COLO668 (cell line): Measurements from ENCODE around the gene ZCCHC2.
A peak's percentile ranks its signal among the peaks of the same experiment; 100 is the strongest.

Experiments
- DNase-seq: peaks from one replicate; lab custom pipeline; 2025; ENCODE audit not compliant: unreplicated experiment; lab: John Stamatoyannopoulos, UW

The ZCCHC2 gene

GRCh38 chr18:62574776-62575175 is 52.0 kb downstream of the ZCCHC2 start:
- DNase-seq = no peak

GRCh38 chr18:62576271-62576670 is 53.4 kb downstream of the ZCCHC2 start:
- DNase-seq = no peak

GRCh38 chr18:62576845-62577512 is 54.2 kb downstream of the ZCCHC2 start:
- no peak for DNase-seq

DNA sequence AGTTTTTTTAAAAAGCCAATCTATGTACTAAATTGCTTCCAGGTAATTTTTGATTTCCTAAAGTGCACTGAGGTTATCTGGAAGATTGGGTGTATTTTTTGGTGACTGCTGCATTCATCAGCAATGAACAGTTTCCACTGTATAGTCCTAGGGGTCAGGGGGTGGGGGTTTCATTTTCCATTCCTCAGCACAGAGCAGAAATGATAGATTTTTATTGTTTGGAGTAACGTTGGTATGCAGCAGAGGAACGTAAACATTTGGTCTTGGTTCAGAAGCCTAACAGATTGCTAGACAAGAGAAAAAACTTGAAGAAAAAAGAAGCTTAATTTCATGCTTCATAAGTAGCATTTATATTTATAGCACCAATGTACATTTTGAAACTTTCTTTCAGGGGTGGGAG is 54.9 kb downstream of the ZCCHC2 start:
- DNase-seq = no peak

DNA sequence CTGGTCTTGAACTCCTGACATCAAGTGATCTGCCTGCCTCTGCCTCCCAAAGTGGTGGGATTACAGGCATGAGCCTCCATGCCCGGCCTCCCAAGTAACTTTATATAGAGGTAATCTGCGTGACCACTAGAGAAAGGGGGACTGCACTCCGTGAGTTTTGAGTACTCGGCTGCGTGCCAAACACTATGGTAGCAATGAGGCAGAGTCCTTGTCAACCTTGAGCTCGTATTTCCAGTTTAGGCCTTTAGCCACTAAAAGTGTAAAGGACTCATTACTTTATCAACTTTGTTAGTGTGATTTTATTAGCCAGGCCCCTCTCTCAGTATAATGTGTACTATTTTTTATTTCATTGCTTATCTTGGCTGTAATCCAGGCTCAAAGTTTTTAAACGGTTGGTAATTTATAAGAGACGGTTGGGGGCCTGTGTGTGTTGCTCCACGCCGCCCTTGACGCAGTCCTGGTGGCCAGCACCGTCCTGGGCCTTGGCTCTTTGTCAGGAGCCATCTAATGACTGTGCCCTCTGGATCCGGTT is 56.2 kb downstream of the ZCCHC2 start:
- DNase-seq = no peak

GRCh38 chr18:62583376-62583775 is 60.6 kb downstream of the ZCCHC2 start:
- DNase-seq = no peak

GRCh38 chr18:62584241-62585120 is 61.7 kb downstream of the ZCCHC2 start:
- peak; percentile 78 for DNase-seq

- no peak for DNase-seq
Observed at GRCh38 chr18:62585274-62586150, 62.7 kb downstream of the ZCCHC2 start.

DNA sequence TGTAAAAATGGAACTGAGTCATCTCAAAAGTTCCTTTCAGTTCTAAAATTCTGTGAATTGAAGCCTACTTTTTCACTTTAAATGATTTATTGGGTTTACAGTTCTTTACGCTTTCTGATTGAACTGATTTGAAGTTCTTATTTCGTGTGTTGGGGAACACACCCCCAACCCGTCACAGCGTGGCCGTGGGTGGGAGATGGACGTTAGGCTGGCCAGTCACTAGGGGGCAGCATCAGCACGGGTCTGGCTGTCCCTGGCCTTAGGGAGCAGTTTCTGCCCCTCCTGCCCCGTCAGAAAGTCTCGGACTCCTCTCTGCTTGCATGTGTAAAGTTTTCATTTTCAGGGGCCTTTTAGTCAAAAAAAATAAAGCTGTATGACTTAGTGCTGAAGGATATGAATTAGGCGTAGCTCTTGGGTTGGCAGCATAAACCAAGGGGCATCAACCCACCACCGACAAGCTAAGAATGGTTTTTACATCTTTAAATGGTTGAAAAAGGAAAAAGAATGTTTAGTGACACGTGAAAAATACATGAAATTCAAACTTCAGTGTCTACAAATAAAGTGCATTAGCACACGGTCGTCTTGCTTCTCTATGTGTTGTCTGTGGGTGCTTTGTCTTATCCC is 63.4 kb downstream of the ZCCHC2 start:
- DNase-seq = peak; percentile 54

DNA sequence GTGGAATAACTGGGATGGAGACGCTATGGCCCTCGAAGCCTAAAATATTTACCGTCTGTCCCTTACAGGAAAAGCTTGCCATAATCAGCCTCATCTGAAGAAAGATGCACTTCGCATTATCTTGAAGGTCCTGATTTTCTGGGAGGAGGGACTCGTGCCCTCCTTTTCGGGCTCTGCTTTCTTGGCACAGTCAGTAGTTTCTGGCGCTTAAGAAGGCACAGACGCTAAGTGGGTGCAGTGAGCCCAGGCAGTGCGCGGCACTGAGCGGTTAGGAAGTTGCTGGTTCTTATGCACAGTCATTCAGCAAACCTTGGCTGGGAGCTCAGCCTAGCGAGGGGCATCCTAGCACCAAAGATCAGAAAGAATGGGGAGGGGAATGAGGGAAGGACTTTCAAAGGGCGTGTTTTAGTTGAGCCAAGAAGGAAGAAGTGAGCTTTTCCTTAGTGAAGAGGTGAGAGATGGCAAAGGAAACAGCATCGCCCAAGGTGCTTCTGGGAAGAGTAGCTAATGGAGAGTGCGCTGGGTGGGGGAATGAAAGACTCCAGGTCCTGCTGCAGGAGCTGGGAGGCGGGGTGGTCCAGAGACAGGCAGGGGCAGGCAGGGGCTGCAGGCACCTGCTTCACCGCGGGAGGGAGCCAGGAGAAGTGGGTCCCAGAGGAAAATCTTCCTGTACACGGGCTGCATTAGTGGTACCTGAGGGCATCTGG is 64.1 kb downstream of the ZCCHC2 start:
- no peak for DNase-seq

DNA sequence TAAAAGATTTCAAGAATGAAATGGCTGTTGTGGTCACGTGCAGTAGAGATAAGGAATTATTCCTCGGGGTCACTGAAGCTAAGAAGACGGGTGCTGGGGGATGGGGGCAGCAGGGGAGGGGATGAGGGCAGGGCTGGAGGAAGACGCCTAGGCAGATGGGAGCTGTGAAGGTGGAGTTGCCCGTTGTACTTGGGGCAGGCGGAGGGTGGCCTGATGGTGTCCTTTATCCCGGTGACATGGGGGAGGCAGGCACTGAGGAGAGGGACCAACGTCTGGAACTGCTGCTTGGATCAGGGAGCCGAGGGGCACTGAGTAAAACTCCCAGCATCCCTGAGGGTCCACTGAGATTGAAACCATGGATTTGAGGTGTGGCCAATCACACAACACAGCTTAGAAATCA is 64.9 kb downstream of the ZCCHC2 start:
- no peak for DNase-seq

- DNase-seq = no peak
Observed at GRCh38 chr18:62588217-62588616, 65.4 kb downstream of the ZCCHC2 start.

DNA sequence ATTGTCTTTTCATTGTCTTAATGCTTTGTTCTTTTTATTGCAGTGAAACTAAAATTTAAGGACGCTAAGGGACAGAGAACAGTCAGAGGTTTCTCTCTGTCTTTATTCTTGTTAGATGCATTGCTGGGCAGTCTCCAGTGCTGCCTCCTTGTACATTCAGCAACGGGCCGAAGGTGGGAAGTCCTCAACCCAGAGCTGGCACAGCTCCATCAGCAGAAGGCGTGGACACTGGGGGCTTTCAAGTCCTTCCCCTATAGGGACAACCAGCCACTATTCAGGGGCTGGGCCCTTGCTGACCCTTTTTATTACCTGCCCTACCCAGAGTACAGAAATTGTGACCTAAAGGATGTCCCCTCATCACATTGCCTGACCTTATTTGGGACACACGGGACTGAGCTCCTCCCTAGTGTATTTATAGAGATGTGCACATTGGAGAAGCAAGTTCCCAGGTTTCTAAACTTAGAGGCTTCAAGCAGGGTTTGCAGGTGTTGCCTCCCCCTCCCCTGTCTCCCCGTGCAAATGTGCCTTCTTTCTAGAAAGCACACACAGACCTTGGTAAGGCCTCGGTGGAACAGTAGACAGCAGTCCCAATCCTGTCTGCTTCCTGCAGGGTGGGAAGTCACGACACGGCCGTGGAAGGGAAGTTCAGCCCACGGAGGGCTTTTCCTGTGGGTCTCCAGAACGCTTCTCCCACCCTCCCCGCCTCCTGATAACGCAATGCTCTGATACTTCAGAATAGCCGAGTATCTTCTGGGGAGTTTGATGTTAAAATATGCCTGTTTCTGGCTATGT is 68.2 kb downstream of the ZCCHC2 start:
- DNase-seq = no peak

GRCh38 chr18:62596145-62597005 is 73.5 kb downstream of the ZCCHC2 start:
- peak; percentile 44 for DNase-seq

GRCh38 chr18:62601871-62602270 is 79.0 kb downstream of the ZCCHC2 start:
- DNase-seq = no peak

DNA sequence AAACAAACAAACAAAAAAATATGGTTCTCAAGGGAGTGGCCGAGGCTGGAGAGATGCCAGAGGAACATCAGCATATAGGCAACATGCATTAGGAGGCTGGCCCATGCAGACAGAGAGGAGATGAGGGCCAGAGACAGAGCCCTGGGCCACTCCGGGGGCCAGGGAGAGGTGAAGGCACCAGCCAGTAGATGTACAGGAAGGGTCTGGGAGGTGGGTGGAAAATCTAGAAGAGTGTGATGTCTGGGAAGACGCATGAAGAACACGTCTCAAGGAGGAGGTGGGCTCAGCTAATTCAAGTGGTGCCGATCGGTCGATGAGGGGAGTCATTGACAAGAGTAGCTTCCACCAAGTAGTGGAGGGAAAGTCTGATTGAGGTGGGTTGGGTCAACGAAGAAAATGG is 79.9 kb downstream of the ZCCHC2 start:
- no peak for DNase-seq

DNA sequence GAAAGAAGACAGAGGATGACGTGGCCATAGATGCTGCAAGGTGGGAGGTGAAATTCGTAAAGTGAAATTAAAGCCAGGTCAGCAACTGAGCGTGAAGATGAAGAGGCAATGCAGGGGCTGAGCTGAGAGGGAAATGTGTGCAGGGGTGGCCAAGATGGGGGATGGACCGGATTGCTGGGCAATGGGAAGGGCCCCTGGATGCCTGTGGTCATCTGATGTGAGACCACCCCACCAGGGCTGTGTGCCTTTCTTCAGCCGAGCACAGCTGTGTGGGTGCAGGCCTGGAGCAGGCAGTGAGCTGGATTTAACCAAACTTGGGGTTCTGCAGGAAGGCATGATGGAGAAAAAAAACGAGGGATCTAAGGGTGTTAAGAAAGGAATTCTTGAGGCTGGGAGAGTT is 80.4 kb downstream of the ZCCHC2 start:
- DNase-seq = no peak

- no peak for DNase-seq
Observed at GRCh38 chr18:62603979-62604378, 81.2 kb downstream of the ZCCHC2 start.
